Endodermal cell (in vitro differentiated cells): ENCODE data around the gene OR8J1. TPM values are rescaled to one million over a fixed set of nuclear protein-coding genes. Genes with fewer than 3 reads are reported as not detected.

Source experiments
- DNase-seq: peaks from one replicate; pipeline ENCODE4 v3.0.0-alpha.2; 2017
- H3K27ac ChIP-seq: 2 replicates; pipeline ENCODE4 v1.5.1; 2013; ENCODE audit warnings: mild to moderate bottlenecking, low read depth, low read length, moderate library complexity
- H3K27me3 ChIP-seq: 2 replicates; pipeline ENCODE4 v1.6.1; 2013; ENCODE audit warnings: mild to moderate bottlenecking, low read length, moderate library complexity; ENCODE audit not compliant: insufficient read depth, control insufficient read depth, poor library complexity, severe bottlenecking
- H3K36me3 ChIP-seq: 2 replicates; pipeline ENCODE4 v1.7.0; 2013; ENCODE audit warnings: mild to moderate bottlenecking, low read length, moderate library complexity; ENCODE audit not compliant: control insufficient read depth, insufficient read depth
- H3K4me1 ChIP-seq: one replicate; pipeline ENCODE4 v1.7.0; 2013; ENCODE audit warnings: low read length; ENCODE audit not compliant: control insufficient read depth, insufficient read depth
- H3K4me3 ChIP-seq: 2 replicates; pipeline ENCODE4 v1.5.1; 2013; ENCODE audit warnings: mild to moderate bottlenecking, low read length, moderate library complexity
- H3K9ac ChIP-seq: 2 replicates; pipeline ENCODE4 v1.6.1; 2013; ENCODE audit warnings: mild to moderate bottlenecking, low read length, moderate library complexity; ENCODE audit not compliant: poor library complexity, severe bottlenecking; ENCODE audit errors: extremely low read depth
- H3K9me3 ChIP-seq: 2 replicates; pipeline ENCODE4 v1.6.1; 2013; ENCODE audit warnings: mild to moderate bottlenecking, low read length, moderate library complexity; ENCODE audit not compliant: control insufficient read depth
- H3K27ac Mint-ChIP-seq: 2 replicates; pipeline ENCODE4 v1.8.0; 2020; ENCODE audit warnings: mixed read lengths
- H3K27me3 Mint-ChIP-seq: 2 replicates; pipeline ENCODE4 v1.8.0; 2021; ENCODE audit warnings: mild to moderate bottlenecking, mixed read lengths; ENCODE audit not compliant: insufficient read depth
- H3K36me3 Mint-ChIP-seq: 2 replicates; pipeline ENCODE4 v1.8.0; 2020; ENCODE audit warnings: low read depth, mixed read lengths
- H3K4me1 Mint-ChIP-seq: 2 replicates; pipeline ENCODE4 v1.8.0; 2020; ENCODE audit warnings: mixed read lengths
- H3K4me3 Mint-ChIP-seq: 2 replicates; pipeline ENCODE4 v1.8.0; 2020; ENCODE audit warnings: mild to moderate bottlenecking, moderate library complexity, mixed read lengths
- H3K9me3 Mint-ChIP-seq: 2 replicates; pipeline ENCODE4 v1.8.0; 2020; ENCODE audit warnings: mild to moderate bottlenecking, mixed read lengths
- WGBS, 2 experiments: methylation state at CpG; one replicate each; pipeline versions ENCODE4 v1.1.5 to v1.1.7; 2013; ENCODE audit warnings: missing lambda C conversion rate in 2 of 2, mixed read lengths in 1 of 2; ENCODE audit not compliant: insufficient coverage in 1 of 2, insufficient read length in 1 of 2; 5-methylcytosine and 5-hydroxymethylcytosine counted together
- long read RNA-seq, 4 experiments: library from polyadenylated mRNA in 2 of 4; library from RNA in 1 of 4; library from capped mRNA in 1 of 4; stranded (forward) in 3 of 4; unstranded in 1 of 4; transcript quantifications; one replicate each; pipeline ENCODE4 v2.0.0, GENCODE V29; 2020 to 2021; ENCODE audit warnings: inconsistent platforms in 1 of 4
- polyA plus RNA-seq, 2 experiments: library from polyadenylated mRNA; stranded (reverse); fragments of 50-300 nt; gene quantifications; one replicate each; pipeline ENCODE4 v1.2.3, GENCODE V29; 2013
- total RNA-seq, 2 donors: library from RNA; stranded (reverse); fragmentation: NEBNext Ultra II Directional in 1 of 2; extraction: Animal tissue kit (Norgen Biotek cat#: 25700) in 1 of 2; gene quantifications; 2 replicates in 1 of 2; 3 replicates in 1 of 2; pipeline ENCODE4 v1.2.1, GENCODE V29; 2021
- TF ChIP-seq, protein P1 (sequence below): fragments of 200-600 bp; sonication (generic); conservative IDR thresholded peaks from 2 replicates; pipeline ENCODE4 v1.5.0; 2021; ENCODE audit warnings: antibody characterized with exemption, mild to moderate bottlenecking

OR8J1 gene, protein sequence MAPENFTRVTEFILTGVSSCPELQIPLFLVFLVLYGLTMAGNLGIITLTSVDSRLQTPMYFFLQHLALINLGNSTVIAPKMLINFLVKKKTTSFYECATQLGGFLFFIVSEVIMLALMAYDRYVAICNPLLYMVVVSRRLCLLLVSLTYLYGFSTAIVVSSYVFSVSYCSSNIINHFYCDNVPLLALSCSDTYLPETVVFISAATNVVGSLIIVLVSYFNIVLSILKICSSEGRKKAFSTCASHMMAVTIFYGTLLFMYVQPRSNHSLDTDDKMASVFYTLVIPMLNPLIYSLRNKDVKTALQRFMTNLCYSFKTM
- total RNA-seq: not detected
- polyA plus RNA-seq (2013, experiment 1 of 2): not detected
- polyA plus RNA-seq (2013, experiment 2 of 2): not detected
- long read RNA-seq, experiment 1: 0 reads
- long read RNA-seq, experiment 2: 0 reads
- long read RNA-seq, experiment 3: 0 reads
- long read RNA-seq, experiment 4: 0 reads

- Histone ChIP-seq H3K9ac (no peak within 1 kb of the TSS), H3K4me3 (no peak within 1 kb of the TSS), H3K9me3 (no peaks in the 10 kb centered on the region), H3K27ac (no peak within 1 kb of the TSS), H3K4me1 (no peaks in the 10 kb centered on the region), H3K27me3 (no peaks in the 10 kb centered on the region), H3K36me3 (no peaks in the 10 kb centered on the region)
- H3K4me1 Mint-ChIP-seq: no peaks in the 10 kb centered on the region
- H3K9me3 Mint-ChIP-seq: no peaks in the 10 kb centered on the region
- H3K4me3 Mint-ChIP-seq: no peak within 1 kb of the TSS
- no peak for DNase-seq
- WGBS, 2 experiments: 97 to 100% methylated on average over 1 to 2 of the region's 2 CpGs
- no peak within 1 kb of the TSS for H3K27ac Mint-ChIP-seq
- no peaks in the 10 kb centered on the region for H3K27me3 Mint-ChIP-seq
- H3K36me3 Mint-ChIP-seq: no peaks in the 10 kb centered on the region
- TF ChIP-seq, protein P1, sequence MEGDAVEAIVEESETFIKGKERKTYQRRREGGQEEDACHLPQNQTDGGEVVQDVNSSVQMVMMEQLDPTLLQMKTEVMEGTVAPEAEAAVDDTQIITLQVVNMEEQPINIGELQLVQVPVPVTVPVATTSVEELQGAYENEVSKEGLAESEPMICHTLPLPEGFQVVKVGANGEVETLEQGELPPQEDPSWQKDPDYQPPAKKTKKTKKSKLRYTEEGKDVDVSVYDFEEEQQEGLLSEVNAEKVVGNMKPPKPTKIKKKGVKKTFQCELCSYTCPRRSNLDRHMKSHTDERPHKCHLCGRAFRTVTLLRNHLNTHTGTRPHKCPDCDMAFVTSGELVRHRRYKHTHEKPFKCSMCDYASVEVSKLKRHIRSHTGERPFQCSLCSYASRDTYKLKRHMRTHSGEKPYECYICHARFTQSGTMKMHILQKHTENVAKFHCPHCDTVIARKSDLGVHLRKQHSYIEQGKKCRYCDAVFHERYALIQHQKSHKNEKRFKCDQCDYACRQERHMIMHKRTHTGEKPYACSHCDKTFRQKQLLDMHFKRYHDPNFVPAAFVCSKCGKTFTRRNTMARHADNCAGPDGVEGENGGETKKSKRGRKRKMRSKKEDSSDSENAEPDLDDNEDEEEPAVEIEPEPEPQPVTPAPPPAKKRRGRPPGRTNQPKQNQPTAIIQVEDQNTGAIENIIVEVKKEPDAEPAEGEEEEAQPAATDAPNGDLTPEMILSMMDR: no peak
Measured at GRCh38 chr11:56353991-56354390, at the start of gene OR8J1. TSS of gene OR8J1 (plus strand) at chr11:56354291. CDS start at chr11:56360247, 5,956 bp downstream.

DNA sequence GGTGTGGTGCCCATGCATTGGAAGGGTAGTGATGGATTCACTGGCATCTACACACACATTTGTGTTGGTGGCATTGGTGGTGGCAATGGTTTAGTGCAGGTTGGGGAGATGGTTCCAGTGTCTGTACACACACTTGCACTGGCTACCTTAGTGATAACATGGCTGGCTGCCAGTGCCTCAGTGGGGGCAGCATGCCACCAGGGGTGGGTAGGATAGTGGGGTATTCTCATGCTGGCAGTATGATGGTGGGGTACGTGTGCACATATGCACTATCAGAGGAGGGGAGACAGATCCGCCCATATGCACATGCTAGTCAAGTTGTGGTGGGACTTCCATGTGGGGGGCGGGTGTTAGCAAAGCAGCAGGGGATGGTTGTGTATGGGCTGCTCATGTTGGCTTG is 46.3 kb upstream of the OR8J1 start:
- no peak for DNase-seq
- Histone ChIP-seq H3K36me3 (no peaks in the 10 kb centered on the region), H3K4me1 (no peaks in the 10 kb centered on the region), H3K9me3 (peaks cover 9% of the 10 kb centered on the region), H3K9ac (no peak overlapping the region), H3K27ac (no peak overlapping the region), H3K27me3 (no peaks in the 10 kb centered on the region), H3K4me3 (no peak overlapping the region)
- no peaks in the 10 kb centered on the region for H3K9me3 Mint-ChIP-seq
- H3K27me3 Mint-ChIP-seq: no peaks in the 10 kb centered on the region
- no peak overlapping the region for H3K27ac Mint-ChIP-seq
- TF ChIP-seq, protein P1: no peak
- no peak overlapping the region for H3K4me3 Mint-ChIP-seq
- H3K36me3 Mint-ChIP-seq: no peaks in the 10 kb centered on the region
- H3K4me1 Mint-ChIP-seq: no peaks in the 10 kb centered on the region
- 89% methylated on average over 2 to 3 of the region's 3 CpGs for WGBS, 2 experiments

- no peaks in the 10 kb centered on the region for H3K36me3 Mint-ChIP-seq
- no peak for DNase-seq
- no peaks in the 10 kb centered on the region for H3K9me3 ChIP-seq
Measured at GRCh38 chr11:56314844-56315243, 39.2 kb upstream of the OR8J1 start, which contains the start of gene OR8K3. TSS of gene OR8K3 (plus strand) at chr11:56315144. CDS start at chr11:56318307, 3,163 bp downstream.

More at GRCh38 chr11:56314844-56315243, 39.2 kb upstream of the OR8J1 start, which contains the start of gene OR8K3:
- H3K4me1 Mint-ChIP-seq: no peaks in the 10 kb centered on the region
- no peak within 1 kb of the TSS for H3K27ac ChIP-seq
- TF ChIP-seq, protein P1: no peak
- no peak within 1 kb of the TSS for H3K4me3 ChIP-seq
- no peaks in the 10 kb centered on the region for H3K4me1 ChIP-seq
- no peaks in the 10 kb centered on the region for H3K27me3 ChIP-seq
- H3K4me3 Mint-ChIP-seq: no peak within 1 kb of the TSS
- H3K9me3 Mint-ChIP-seq: no peaks in the 10 kb centered on the region
- H3K9ac ChIP-seq: no peak within 1 kb of the TSS
- no peaks in the 10 kb centered on the region for H3K27me3 Mint-ChIP-seq
- no peak within 1 kb of the TSS for H3K27ac Mint-ChIP-seq
- no peaks in the 10 kb centered on the region for H3K36me3 ChIP-seq
